Nephron progenitor cell (in vitro differentiated cells): Measurements from ENCODE around the gene AP3M1.
"Not testable (repeated sequence)": the region's sequence is repeated elsewhere in the genome, so short reads cannot be mapped to it uniquely, and the experiment has no call there.

Source experiments
- DNase-seq: peaks from one replicate; pipeline ENCODE4 v3.0.0; 2021
- H3K27ac Mint-ChIP-seq: 2 replicates; pipeline ENCODE4 v1.8.0; 2021; ENCODE audit warnings: mild to moderate bottlenecking, moderate library complexity, mixed read lengths
- H3K27me3 Mint-ChIP-seq: 2 replicates; pipeline ENCODE4 v1.8.0; 2021; ENCODE audit warnings: mild to moderate bottlenecking, low read depth, mixed read lengths; ENCODE audit not compliant: poor library complexity
- H3K36me3 Mint-ChIP-seq: 2 replicates; pipeline ENCODE4 v1.8.0; 2021; ENCODE audit warnings: low read depth, mixed read lengths
- H3K4me1 Mint-ChIP-seq: 2 replicates; pipeline ENCODE4 v1.8.0; 2021; ENCODE audit warnings: mixed read lengths
- H3K4me3 Mint-ChIP-seq: 2 replicates; pipeline ENCODE4 v1.8.0; 2021; ENCODE audit warnings: mild to moderate bottlenecking, moderate library complexity, mixed read lengths
- H3K9me3 Mint-ChIP-seq: 2 replicates; pipeline ENCODE4 v1.8.0; 2021; ENCODE audit warnings: mild to moderate bottlenecking, moderate library complexity, mixed read lengths
- TF ChIP-seq, protein P1 (sequence below): fragments of 200-600 bp; sonication (generic); IDR thresholded peaks from 2 replicates; pipeline ENCODE4 v1.5.0; 2021; ENCODE audit warnings: antibody characterized with exemption

AP3M1 gene

GRCh38 chr10:74145133-74145532, 5.5 kb downstream of the AP3M1 start:
- H3K4me3 Mint-ChIP-seq, result peak overlapping the region; percentile 16
- peaks cover 33% of the 10 kb centered on the region for H3K36me3 Mint-ChIP-seq
- H3K4me1 Mint-ChIP-seq, result peaks cover 22% of the 10 kb centered on the region
- no peaks in the 10 kb centered on the region for H3K27me3 Mint-ChIP-seq
- H3K27ac Mint-ChIP-seq, result peak overlapping the region; percentile 37
- DNase-seq, result no peak
- H3K9me3 Mint-ChIP-seq, result no peaks in the 10 kb centered on the region
- TF ChIP-seq, protein P1, sequence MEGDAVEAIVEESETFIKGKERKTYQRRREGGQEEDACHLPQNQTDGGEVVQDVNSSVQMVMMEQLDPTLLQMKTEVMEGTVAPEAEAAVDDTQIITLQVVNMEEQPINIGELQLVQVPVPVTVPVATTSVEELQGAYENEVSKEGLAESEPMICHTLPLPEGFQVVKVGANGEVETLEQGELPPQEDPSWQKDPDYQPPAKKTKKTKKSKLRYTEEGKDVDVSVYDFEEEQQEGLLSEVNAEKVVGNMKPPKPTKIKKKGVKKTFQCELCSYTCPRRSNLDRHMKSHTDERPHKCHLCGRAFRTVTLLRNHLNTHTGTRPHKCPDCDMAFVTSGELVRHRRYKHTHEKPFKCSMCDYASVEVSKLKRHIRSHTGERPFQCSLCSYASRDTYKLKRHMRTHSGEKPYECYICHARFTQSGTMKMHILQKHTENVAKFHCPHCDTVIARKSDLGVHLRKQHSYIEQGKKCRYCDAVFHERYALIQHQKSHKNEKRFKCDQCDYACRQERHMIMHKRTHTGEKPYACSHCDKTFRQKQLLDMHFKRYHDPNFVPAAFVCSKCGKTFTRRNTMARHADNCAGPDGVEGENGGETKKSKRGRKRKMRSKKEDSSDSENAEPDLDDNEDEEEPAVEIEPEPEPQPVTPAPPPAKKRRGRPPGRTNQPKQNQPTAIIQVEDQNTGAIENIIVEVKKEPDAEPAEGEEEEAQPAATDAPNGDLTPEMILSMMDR, result no peak

- H3K4me1 Mint-ChIP-seq, result peaks cover 8% of the 10 kb centered on the region
- no peak overlapping the region for H3K27ac Mint-ChIP-seq
- TF ChIP-seq, protein P1, result no peak
- H3K27me3 Mint-ChIP-seq, result no peaks in the 10 kb centered on the region
- no peak for DNase-seq
- peaks cover 48% of the 10 kb centered on the region for H3K36me3 Mint-ChIP-seq
- no peaks in the 10 kb centered on the region for H3K9me3 Mint-ChIP-seq
- H3K4me3 Mint-ChIP-seq, result no peak overlapping the region
These were observed 10.1 kb downstream of the AP3M1 start for GRCh38 chr10:74140553-74140952.

DNA sequence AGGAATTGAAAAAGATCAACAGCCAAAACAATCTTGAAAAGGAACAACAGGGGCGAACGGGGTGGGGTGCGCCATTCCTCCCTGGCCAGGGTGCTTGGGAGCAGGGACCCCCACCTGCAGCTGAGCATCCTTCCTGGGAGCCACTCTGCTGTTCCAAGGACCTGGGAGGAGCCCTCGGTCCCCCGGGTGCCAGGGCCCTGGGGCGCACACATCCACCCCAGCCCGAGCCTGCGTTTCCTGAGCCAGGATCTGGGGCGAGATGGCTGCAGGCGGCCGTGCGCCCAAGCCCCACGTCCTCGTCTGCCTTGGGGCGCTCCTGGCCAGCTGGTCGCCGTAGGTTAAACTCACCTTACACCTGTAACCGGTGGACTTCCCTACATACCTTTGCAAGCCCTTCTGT, 10.6 kb downstream of the AP3M1 start:
- H3K36me3 Mint-ChIP-seq, result peaks cover 52% of the 10 kb centered on the region
- H3K4me1 Mint-ChIP-seq, result peaks cover 3% of the 10 kb centered on the region
- TF ChIP-seq, protein P1, result no peak
- no peaks in the 10 kb centered on the region for H3K9me3 Mint-ChIP-seq
- no peaks in the 10 kb centered on the region for H3K27me3 Mint-ChIP-seq
- H3K4me3 Mint-ChIP-seq, result no peak overlapping the region
- no peak for DNase-seq
- no peak overlapping the region for H3K27ac Mint-ChIP-seq

- peaks cover 64% of the 10 kb centered on the region for H3K36me3 Mint-ChIP-seq
- not testable (repeated sequence) for H3K4me1 Mint-ChIP-seq, H3K9me3 Mint-ChIP-seq, H3K27ac Mint-ChIP-seq, H3K27me3 Mint-ChIP-seq, H3K4me3 Mint-ChIP-seq, DNase-seq
These were observed 12.0 kb downstream of the AP3M1 start for GRCh38 chr10:74138596-74138995.

GRCh38 chr10:74137992-74138391, 12.6 kb downstream of the AP3M1 start:
- no peak overlapping the region for H3K27ac Mint-ChIP-seq
- no peaks in the 10 kb centered on the region for H3K9me3 Mint-ChIP-seq
- no peak overlapping the region for H3K4me3 Mint-ChIP-seq
- TF ChIP-seq, protein P1, result no peak
- H3K27me3 Mint-ChIP-seq, result no peaks in the 10 kb centered on the region
- H3K36me3 Mint-ChIP-seq, result peaks cover 69% of the 10 kb centered on the region
- H3K4me1 Mint-ChIP-seq, result no peaks in the 10 kb centered on the region
- DNase-seq, result no peak

DNA sequence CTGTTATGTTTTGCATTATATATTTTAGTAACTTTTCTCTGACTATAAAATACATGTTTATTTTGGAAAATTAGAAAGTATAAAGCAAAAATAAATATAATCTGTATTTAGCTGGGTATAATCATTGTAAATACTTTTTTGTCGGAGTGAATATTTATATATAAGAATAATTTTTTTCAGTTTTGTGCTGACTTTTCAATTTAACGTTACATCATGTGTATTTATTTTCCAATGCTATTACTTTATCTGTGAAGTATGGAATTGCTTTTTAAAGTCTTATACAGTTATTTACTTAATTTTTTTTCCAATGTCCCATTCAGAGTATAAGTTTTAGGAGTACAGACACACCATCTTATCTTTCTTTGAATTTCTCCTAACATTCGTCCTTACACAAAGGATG, 15.2 kb downstream of the AP3M1 start:
- TF ChIP-seq, protein P1, result no peak
- DNase-seq, result no peak
- H3K27ac Mint-ChIP-seq, result peak overlapping the region; percentile 30
- H3K36me3 Mint-ChIP-seq, result peaks cover 74% of the 10 kb centered on the region
- no peak overlapping the region for H3K4me3 Mint-ChIP-seq
- no peaks in the 10 kb centered on the region for H3K27me3 Mint-ChIP-seq
- H3K4me1 Mint-ChIP-seq, result no peaks in the 10 kb centered on the region
- no peaks in the 10 kb centered on the region for H3K9me3 Mint-ChIP-seq
